Activated CD8-positive, alpha-beta T cell treated with anti-CD3 and anti-CD28 coated beads for 36 hours (primary cell): ENCODE data around the gene ADARB1. TPM values are rescaled to one million over a fixed set of nuclear protein-coding genes. Genes with fewer than 3 reads are reported as not detected.

ENCODE experiments used
- ATAC-seq: fragments of 200-7000 bp; cut with Tn5 transposase; one replicate; pipeline ENCODE4 v1.10.0; 2021; ENCODE audit warnings: mild to moderate bottlenecking, moderate library complexity
- CTCF ChIA-PET: fragments of 350-600 bp; sonication (Branson Sonifier 250); formaldehyde crosslinking; loops from one replicate; lab custom pipeline; 2021; ENCODE audit warnings: antibody characterized with exemption; lab: Charles Lee
- POLR2A ChIA-PET: fragments of 350-600 bp; sonication (Branson Sonifier 250); formaldehyde crosslinking; loops from one replicate; lab custom pipeline; 2021; ENCODE audit warnings: antibody characterized with exemption; lab: Charles Lee
- DNase-seq: peaks from one replicate; pipeline ENCODE4 v3.0.0-alpha.2; 2020
- H3K27ac Mint-ChIP-seq: one replicate; pipeline ENCODE4 v1.8.0; 2021; ENCODE audit warnings: mild to moderate bottlenecking, mixed read lengths
- H3K27me3 Mint-ChIP-seq: one replicate; pipeline ENCODE4 v1.8.0; 2021; ENCODE audit warnings: mixed read lengths
- H3K36me3 Mint-ChIP-seq: one replicate; pipeline ENCODE4 v1.8.0; 2021; ENCODE audit warnings: low read depth, mixed read lengths
- H3K4me1 Mint-ChIP-seq: one replicate; pipeline ENCODE4 v1.8.0; 2021; ENCODE audit warnings: low read depth, mixed read lengths
- H3K4me3 Mint-ChIP-seq: one replicate; pipeline ENCODE4 v1.8.0; 2021; ENCODE audit warnings: mild to moderate bottlenecking, moderate library complexity, mixed read lengths
- H3K9me3 Mint-ChIP-seq: one replicate; pipeline ENCODE4 v1.8.0; 2021; ENCODE audit warnings: mixed read lengths
- CTCF ChIP-seq: fragments of 200-600 bp; IDR thresholded peaks from one replicate; pipeline ENCODE4 v1.8.0; 2022; ENCODE audit warnings: antibody characterized with exemption, mild to moderate bottlenecking
- intact Hi-C: fragments of 100-400 bp; cut with micrococcal nuclease; formaldehyde crosslinking; loops from one replicate; pipeline ENCODE4 v1.10.0; 2022
- total RNA-seq, 2 experiments: library from RNA; stranded (reverse); gene quantifications; one replicate each; pipeline ENCODE4 v1.2.3, GENCODE V29; 2021

ADARB1 gene
- total RNA-seq, 2 experiments from 2014 or later: 36.2 to 37.1 TPM

- no peak for TF ChIP-seq CTCF
- Mint-ChIP-seq H3K27me3 (peaks cover 18% of the 10 kb centered on the region), H3K9me3 (no peaks in the 10 kb centered on the region), H3K27ac (no peak overlapping the region), H3K4me3 (no peak overlapping the region), H3K36me3 (no peaks in the 10 kb centered on the region), H3K4me1 (no peaks in the 10 kb centered on the region)
- CTCF ChIA-PET: interaction anchor here (1.4 kb wide), 1 partner anchor 75 kb away, joined by 10 read pairs; no protein-coding TSS in a partner anchor
- DNase-seq (no peak), ATAC-seq (no peak)
- POLR2A ChIA-PET: interaction anchor here (1.0 to 1.4 kb wide), 2 partner anchors 16 to 225 kb away, joined by 3 to 4 read pairs; no protein-coding TSS in a partner anchor
- intact Hi-C loops: no loop called here
Measured at GRCh38 chr21:45053561-45054226, 20.7 kb upstream of the ADARB1 start.

GRCh38 chr21:45054227-45054926 is 20.0 kb upstream of the ADARB1 start:
- Mint-ChIP-seq H3K4me1 (no peaks in the 10 kb centered on the region), H3K4me3 (no peak overlapping the region), H3K9me3 (no peaks in the 10 kb centered on the region), H3K36me3 (no peaks in the 10 kb centered on the region), H3K27me3 (peaks cover 18% of the 10 kb centered on the region), H3K27ac (no peak overlapping the region)
- no peak for ATAC-seq
- intact Hi-C loops: no loop called here
- ChIA-PET CTCF (interaction anchor here (0.8 to 1.4 kb wide), 6 partner anchors 17 to 105 kb away, joined by 3 to 10 read pairs (median 4); no protein-coding TSS in a partner anchor), POLR2A (interaction anchor here (1.0 to 1.4 kb wide), 4 partner anchors 15 to 224 kb away, joined by 3 to 4 read pairs (median 4); no protein-coding TSS in a partner anchor)
- TF ChIP-seq CTCF: no peak
- no peak for DNase-seq

- intact Hi-C loops: no loop called here
- DNase-seq (no peak), ATAC-seq (no peak)
- H3K27me3 Mint-ChIP-seq: peaks cover 15% of the 10 kb centered on the region
- ChIA-PET CTCF (interaction anchor here (0.8 to 1.4 kb wide), 8 partner anchors 15 to 105 kb away, joined by 3 to 10 read pairs (median 4); no protein-coding TSS in a partner anchor), POLR2A (interaction anchor here (0.6 to 1.4 kb wide), 6 partner anchors 14 to 184 kb away, joined by 3 to 4 read pairs (median 4); no protein-coding TSS in a partner anchor)
- no peaks in the 10 kb centered on the region for H3K36me3 Mint-ChIP-seq
- no peaks in the 10 kb centered on the region for H3K9me3 Mint-ChIP-seq
- H3K4me1 Mint-ChIP-seq: no peaks in the 10 kb centered on the region
- no peak overlapping the region for H3K4me3 Mint-ChIP-seq
- no peak overlapping the region for H3K27ac Mint-ChIP-seq
- no peak for TF ChIP-seq CTCF
Measured at GRCh38 chr21:45054927-45055612, 19.3 kb upstream of the ADARB1 start.

- intact Hi-C loops: no loop called here
- ChIA-PET CTCF (interaction anchor here (1.0 kb wide), 2 partner anchors 14 to 43 kb away, joined by 3 read pairs; no protein-coding TSS in a partner anchor), POLR2A (no interaction called here)
- no peaks in the 10 kb centered on the region for H3K36me3 Mint-ChIP-seq
- H3K4me3 Mint-ChIP-seq: no peak overlapping the region
- ATAC-seq (no peak), DNase-seq (no peak)
- peaks cover 14% of the 10 kb centered on the region for H3K27me3 Mint-ChIP-seq
- H3K27ac Mint-ChIP-seq: no peak overlapping the region
- H3K4me1 Mint-ChIP-seq: no peaks in the 10 kb centered on the region
- no peaks in the 10 kb centered on the region for H3K9me3 Mint-ChIP-seq
- no peak for TF ChIP-seq CTCF
Measured at GRCh38 chr21:45055861-45056260, 18.5 kb upstream of the ADARB1 start.
